Stimulated activated CD4-positive, alpha-beta T cell treated with anti-CD3 and anti-CD28 coated beads, TNF-alpha, amount 100 ng/mL, for 48 hours (primary cell): ENCODE measurements around the gene NAIF1.
"Not testable (repeated sequence)": the region's sequence is repeated elsewhere in the genome, so short reads cannot be mapped to it uniquely, and the experiment has no call there.

Source experiments
- DNase-seq, 3 donors: peaks; one replicate each; pipeline ENCODE4 v3.0.0-alpha.2; 2020; ENCODE audit warnings: low read depth in 3 of 3

NAIF1 gene

DNA sequence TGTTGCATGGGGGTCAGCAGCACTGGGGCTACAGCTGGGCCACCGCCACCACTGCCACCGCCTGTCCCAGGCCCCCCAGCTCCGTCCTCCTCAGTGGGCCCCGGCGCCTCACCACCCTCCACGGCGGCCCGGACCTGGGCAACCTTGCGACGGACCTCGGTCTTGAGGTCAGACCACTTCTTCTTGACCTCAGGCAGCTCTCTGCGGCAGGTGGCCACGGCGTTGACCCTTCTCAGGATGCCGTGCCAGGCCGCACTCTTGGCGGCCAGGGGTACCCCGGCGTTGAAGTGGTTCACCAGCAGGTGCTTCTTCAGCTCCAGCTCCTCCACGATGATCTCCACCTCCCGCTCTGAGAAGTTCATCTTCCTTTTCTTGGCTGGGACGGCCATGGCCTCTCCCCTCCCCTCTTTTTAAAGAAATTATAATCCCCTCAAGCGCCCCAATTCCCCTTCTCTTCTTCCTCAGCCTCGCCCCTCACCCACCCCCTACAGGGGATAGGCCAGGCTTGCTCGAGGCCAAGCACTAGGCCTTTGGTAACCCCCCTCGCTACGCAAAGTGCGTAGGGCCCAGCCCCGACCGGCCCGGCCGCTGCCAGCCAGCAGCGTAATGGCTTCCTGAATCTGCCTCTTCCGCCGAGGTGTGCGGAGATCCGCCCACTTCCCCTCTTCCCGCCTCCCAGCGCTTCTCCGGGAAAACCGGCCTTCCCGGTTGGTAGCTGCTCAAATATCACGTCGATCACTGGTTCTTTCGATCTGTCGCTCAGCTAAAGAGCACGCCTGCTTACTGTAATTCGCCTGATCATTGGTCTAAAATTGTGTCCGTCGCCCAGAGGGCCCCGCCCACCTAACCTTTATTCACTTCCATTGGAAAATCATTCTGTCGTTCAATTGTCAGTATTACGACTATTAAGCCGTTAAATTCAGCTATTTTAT is at the start of gene NAIF1:
TSS of gene NAIF1 (minus strand) at position 608 of the 932 bp plus-strand sequence. CDS start at position 389, 219 bp downstream.
- DNase-seq = peak; percentile 91 to 95 (median 93)

- DNase-seq = no peak
Observed at GRCh38 chr9:128116104-128117083, 49.3 kb upstream of the NAIF1 start.

DNA sequence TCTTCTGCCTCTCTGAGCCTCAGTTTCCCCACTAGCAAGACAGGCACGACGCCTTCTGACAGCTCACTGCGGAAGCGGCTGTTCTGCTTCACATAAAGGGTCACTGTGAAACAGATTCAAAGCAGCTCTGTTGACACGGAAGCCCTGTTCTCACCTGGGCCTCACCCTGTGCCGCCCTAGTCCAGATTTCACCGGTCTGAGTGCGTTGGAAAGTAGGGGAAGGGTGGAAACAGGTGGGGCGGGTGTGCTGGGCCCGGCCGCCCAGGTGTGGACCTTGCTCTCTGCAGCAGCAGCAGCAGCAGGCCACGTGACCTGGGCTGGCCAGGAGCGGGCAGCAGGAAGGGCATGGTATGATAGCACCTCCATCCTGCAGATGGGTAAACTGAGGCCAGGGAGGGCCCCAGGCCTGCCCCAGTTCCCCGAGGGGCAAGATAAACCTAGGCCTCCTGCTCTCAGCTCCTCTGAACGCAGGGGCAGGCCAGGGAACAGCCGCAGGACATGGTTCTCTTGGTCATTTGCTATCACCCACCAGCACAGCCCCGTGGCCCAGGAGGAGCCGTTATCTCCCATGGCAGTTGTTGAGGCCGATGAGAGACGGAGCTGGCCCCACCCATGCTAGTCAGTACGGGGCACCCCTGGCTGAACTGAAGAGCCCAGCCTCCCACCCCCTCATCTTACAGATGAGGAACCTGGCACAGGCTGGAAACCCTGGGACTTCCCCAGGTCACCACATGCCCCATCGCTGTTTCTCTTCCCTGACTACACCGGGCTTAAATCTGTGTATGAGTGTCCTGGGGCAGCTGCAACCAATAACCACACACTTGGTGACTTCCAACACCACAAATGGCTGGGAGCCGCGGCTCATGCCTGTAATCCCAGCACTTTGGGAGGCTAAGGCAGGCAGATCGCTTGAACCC is 48.3 kb upstream of the NAIF1 start:
- no peak for DNase-seq

DNA sequence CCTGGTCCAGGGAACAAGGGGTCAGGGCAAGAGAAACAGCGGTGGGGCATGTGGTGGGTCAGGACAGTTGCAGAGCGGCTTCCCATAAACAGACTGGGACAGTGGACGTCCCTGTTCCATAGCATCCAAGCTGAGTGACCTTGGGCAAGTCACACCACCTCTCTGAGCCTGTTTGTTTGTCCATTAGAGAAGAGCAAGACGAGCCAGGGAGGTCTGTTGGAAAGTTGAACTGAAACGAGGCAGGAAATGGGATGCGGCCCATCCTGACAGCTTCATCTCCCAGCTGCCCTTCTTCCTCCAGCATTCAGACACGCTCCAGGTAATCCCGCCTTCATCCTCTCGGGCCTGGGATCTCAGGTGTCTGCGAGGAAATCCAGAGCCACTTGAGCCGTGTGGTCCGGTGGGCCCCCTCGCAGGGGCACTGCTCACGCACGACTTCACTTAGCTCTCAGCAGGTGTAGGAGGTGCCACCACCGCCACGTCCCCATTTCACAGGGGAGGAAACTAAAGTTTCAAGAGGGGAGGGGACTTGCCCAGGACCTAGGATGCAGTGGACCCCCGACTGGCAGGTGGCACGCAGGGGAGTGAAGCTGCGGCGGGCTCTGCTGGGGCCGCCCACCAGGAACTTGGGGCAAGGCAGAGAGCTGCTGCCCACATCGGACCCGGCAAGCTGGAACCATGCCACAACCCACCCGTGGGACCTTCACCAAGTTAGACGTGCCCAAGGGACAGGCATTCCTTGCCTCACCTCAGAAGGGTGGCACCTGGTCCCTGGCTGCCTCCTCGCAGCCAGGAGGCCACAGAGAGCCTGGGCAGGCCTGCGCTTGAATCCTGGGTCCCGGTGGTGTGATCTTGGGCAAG is 47.4 kb upstream of the NAIF1 start:
- DNase-seq = no peak

- no peak for DNase-seq
Observed at GRCh38 chr9:128113526-128114325, 46.6 kb upstream of the NAIF1 start.

- DNase-seq = not testable (repeated sequence)
Observed at GRCh38 chr9:128111726-128112125, 44.6 kb upstream of the NAIF1 start.

DNA sequence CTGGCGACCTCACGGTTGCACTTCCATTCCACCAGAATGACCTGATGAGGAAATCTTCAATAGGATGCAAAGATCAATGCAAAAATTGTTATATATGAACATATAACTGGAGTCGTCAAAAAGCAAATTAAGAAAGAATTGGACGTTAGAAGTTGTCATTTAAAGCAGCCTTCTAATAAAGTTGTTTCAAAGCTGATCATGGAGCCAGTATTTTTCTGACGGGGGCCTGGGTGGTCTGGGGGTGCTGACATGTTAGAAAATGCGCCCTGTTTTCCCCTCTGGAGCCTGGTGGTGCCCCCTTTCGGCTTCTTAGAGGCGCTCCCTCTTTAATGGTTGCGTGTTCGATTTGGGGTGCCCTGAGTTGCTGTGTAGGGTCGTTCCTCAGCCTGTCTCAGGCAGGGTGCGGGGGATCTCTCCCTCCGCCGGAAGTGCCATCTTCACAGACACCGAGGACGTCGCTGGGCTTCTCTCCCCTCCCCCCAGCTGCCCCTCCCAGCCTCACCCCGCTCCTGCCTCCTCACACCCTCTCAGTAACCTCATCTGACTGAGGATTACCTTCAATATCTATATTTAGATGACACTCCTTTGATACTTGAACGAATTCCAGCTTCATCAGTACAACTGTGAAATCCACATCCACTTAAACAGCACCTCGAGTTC is 42.1 kb upstream of the NAIF1 start:
- DNase-seq = no peak

DNA sequence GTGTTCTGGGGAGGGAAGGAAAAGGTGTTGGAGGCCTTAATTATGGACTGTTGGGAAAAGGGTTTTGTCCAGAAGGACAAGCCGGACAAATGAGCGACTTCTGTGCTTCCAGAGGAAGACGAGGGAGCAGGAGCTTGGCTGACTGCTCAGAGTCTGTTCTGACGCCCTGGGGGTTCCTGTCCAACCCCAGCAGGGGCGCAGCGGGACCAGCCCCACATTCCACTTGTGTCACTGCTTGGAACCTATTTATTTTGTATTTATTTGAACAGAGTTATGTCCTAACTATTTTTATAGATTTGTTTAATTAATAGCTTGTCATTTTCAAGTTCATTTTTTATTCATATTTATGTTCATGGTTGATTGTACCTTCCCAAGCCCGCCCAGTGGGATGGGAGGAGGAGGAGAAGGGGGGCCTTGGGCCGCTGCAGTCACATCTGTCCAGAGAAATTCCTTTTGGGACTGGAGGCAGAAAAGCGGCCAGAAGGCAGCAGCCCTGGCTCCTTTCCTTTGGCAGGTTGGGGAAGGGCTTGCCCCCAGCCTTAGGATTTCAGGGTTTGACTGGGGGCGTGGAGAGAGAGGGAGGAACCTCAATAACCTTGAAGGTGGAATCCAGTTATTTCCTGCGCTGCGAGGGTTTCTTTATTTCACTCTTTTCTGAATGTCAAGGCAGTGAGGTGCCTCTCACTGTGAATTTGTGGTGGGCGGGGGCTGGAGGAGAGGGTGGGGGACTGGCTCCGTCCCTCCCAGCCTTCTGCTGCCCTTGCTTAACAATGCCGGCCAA is 41.3 kb upstream of the NAIF1 start:
- DNase-seq = no peak

DNA sequence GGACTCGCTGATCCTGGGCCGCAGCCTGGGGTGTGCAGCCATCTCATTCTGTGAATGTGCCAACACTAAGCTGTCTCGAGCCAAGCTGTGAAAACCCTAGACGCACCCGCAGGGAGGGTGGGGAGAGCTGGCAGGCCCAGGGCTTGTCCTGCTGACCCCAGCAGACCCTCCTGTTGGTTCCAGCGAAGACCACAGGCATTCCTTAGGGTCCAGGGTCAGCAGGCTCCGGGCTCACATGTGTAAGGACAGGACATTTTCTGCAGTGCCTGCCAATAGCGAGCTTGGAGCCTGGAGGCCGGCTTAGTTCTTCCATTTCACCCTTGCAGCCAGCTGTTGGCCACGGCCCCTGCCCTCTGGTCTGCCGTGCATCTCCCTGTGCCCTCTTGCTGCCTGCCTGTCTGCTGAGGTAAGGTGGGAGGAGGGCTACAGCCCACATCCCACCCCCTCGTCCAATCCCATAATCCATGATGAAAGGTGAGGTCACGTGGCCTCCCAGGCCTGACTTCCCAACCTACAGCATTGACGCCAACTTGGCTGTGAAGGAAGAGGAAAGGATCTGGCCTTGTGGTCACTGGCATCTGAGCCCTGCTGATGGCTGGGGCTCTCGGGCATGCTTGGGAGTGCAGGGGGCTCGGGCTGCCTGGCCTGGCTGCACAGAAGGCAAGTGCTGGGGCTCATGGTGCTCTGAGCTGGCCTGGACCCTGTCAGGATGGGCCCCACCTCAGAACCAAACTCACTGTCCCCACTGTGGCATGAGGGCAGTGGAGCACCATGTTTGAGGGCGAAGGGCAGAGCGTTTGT is 40.5 kb upstream of the NAIF1 start:
- no peak for DNase-seq

- no peak for DNase-seq
Observed at GRCh38 chr9:128106940-128107467, 39.9 kb upstream of the NAIF1 start.

DNA sequence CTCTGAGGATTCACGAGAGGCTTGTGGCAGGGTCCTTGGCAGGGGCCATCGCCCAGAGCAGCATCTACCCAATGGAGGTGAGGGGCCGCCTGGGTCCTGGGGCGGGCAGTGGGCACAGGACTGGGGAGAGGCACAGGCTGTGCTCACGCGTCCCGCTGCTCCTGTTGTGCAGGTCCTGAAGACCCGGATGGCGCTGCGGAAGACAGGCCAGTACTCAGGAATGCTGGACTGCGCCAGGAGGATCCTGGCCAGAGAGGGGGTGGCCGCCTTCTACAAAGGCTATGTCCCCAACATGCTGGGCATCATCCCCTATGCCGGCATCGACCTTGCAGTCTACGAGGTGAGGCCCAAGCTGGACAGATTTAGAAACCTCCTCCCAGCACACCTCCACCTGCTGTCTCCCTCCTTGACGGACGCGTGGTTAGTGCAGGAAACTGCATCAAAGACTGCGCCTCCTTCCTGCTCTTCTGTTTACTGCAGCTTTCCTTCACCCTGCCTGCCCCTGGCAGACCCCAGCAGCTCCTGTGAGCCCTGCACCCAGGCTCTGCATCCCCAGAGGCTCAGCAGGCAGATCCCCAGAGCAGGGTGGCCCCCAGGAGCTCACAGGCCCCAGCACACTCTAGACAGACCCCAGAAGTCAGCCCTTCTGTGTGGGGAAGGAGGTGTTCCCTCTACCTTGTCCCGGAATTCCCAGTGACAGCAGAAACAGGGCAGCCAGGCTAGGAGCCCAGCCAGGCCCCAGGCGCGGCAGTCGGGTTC is 39.2 kb upstream of the NAIF1 start:
- no peak for DNase-seq

DNA sequence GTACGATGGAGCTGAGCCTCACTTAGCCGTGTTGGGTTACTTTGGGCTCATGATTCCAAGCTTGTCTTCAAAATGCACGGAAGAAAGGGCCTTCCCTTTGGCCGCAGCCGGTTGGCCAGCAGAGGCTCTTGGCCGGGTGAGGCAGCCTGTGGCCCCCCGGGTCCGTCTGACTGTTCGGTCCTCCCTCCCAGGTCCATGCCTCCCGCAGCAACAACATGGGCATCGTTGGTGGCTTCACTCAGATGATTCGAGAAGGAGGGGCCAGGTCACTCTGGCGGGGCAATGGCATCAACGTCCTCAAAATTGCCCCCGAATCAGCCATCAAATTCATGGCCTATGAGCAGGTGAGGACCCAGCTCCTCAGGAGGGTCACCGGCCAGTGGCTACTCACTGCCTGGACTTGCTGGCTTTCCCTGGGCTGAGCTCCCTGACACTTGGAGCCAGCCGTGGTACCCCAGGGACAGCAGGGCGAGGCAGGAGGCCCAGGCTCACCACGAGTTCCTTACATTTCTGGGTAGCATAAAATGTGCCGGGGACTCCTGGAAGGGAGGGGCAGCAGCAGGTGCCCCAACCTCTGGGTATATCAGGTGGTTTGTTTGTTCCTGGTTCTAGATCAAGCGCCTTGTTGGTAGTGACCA is 38.5 kb upstream of the NAIF1 start:
- DNase-seq = no peak

GRCh38 chr9:128104171-128104618 is 37.1 kb upstream of the NAIF1 start:
- DNase-seq = no peak

DNA sequence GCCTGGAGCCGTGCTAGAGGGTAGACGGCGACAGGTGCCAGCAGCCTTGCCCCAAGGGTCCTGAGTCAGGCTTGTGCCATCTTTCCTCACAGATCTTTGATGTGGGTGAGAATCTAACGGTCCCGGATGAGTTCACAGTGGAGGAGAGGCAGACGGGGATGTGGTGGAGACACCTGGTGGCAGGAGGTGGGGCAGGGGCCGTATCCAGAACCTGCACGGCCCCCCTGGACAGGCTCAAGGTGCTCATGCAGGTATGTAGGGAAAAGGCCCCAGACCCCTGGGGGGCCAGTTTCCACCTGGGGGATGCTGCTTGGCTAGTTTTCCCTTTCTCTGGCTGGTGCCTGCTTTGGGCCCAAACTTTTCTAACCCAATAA is 36.5 kb upstream of the NAIF1 start:
- DNase-seq = peak in 1 of 3 donors; percentile 34

- DNase-seq = no peak
Observed at GRCh38 chr9:128102861-128103588, 35.9 kb upstream of the NAIF1 start.
